Measurements from ENCODE around the gene CACNA1H. TPM values are rescaled to one million over a fixed set of nuclear protein-coding genes. Genes with fewer than 3 reads are reported as not detected.

The CACNA1H gene
- total RNA-seq, 3 donors from 2014 or later (not counting 1 experiment from before 2014, with no cell fraction given) = 1.1 to 1.5 (median 1.3) TPM

GRCh38 chr16:1216681-1217400, 63.9 kb downstream of the CACNA1H start:
- no peaks in the 10 kb centered on the region for H3K9me3 Mint-ChIP-seq
- no peak overlapping the region for H3K27ac Mint-ChIP-seq
- no peak overlapping the region for H3K4me3 ChIP-seq (ENCODE audit: low read length)
- H3K4me1 ChIP-seq (ENCODE audit: control insufficient read depth, insufficient read depth, low read length) = no peaks in the 10 kb centered on the region
- no peaks in the 10 kb centered on the region for H3K36me3 Mint-ChIP-seq
- no peak overlapping the region for H3K27ac ChIP-seq (ENCODE audit: low read length)
- H3K27me3 Mint-ChIP-seq (ENCODE audit: low read depth in 2 of 2) = no peaks in the 10 kb centered on the region
- no peaks in the 10 kb centered on the region for H3K9me3 ChIP-seq (ENCODE audit: control insufficient read depth, insufficient read depth, low read length)
- H3K4me1 Mint-ChIP-seq = peaks cover 0 to 4% of the 10 kb centered on the region in 2 donors
- H3K27me3 ChIP-seq (ENCODE audit: control insufficient read depth, insufficient read depth, low read length) = no peaks in the 10 kb centered on the region
- H3K36me3 ChIP-seq (ENCODE audit: control insufficient read depth, insufficient read depth, low read length) = no peaks in the 10 kb centered on the region
- intact Hi-C loops (cut with micrococcal nuclease) = no loop called here
- DNase-seq = no peak
- 90% methylated on average over 32 of the region's 32 CpGs for WGBS (ENCODE audit: insufficient coverage)
- TF ChIP-seq, protein P1, sequence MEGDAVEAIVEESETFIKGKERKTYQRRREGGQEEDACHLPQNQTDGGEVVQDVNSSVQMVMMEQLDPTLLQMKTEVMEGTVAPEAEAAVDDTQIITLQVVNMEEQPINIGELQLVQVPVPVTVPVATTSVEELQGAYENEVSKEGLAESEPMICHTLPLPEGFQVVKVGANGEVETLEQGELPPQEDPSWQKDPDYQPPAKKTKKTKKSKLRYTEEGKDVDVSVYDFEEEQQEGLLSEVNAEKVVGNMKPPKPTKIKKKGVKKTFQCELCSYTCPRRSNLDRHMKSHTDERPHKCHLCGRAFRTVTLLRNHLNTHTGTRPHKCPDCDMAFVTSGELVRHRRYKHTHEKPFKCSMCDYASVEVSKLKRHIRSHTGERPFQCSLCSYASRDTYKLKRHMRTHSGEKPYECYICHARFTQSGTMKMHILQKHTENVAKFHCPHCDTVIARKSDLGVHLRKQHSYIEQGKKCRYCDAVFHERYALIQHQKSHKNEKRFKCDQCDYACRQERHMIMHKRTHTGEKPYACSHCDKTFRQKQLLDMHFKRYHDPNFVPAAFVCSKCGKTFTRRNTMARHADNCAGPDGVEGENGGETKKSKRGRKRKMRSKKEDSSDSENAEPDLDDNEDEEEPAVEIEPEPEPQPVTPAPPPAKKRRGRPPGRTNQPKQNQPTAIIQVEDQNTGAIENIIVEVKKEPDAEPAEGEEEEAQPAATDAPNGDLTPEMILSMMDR (IDR thresholded peaks at IDR 0.05) = no peak
- no peak overlapping the region for H3K4me3 Mint-ChIP-seq
- ATAC-seq = no peak

GRCh38 chr16:1217526-1217925, 64.6 kb downstream of the CACNA1H start:
- intact Hi-C loops (cut with micrococcal nuclease) = no loop called here
- H3K27ac ChIP-seq (ENCODE audit: low read length) = no peak overlapping the region
- no peaks in the 10 kb centered on the region for H3K27me3 ChIP-seq (ENCODE audit: control insufficient read depth, insufficient read depth, low read length)
- no peaks in the 10 kb centered on the region for H3K27me3 Mint-ChIP-seq (ENCODE audit: low read depth in 2 of 2)
- H3K4me3 ChIP-seq (ENCODE audit: low read length) = no peak overlapping the region
- no peak overlapping the region for H3K4me3 Mint-ChIP-seq
- H3K9me3 ChIP-seq (ENCODE audit: control insufficient read depth, insufficient read depth, low read length) = no peaks in the 10 kb centered on the region
- TF ChIP-seq, protein P1 (IDR thresholded peaks at IDR 0.05) = no peak
- no peaks in the 10 kb centered on the region for H3K36me3 ChIP-seq (ENCODE audit: control insufficient read depth, insufficient read depth, low read length)
- WGBS (ENCODE audit: insufficient coverage) = 88% methylated on average over 24 of the region's 24 CpGs
- no peaks in the 10 kb centered on the region for H3K4me1 ChIP-seq (ENCODE audit: control insufficient read depth, insufficient read depth, low read length)
- H3K4me1 Mint-ChIP-seq = peaks cover 0 to 4% of the 10 kb centered on the region in 2 donors
- no peak overlapping the region for H3K27ac Mint-ChIP-seq
- H3K9me3 Mint-ChIP-seq = no peaks in the 10 kb centered on the region
- ATAC-seq (no peak), DNase-seq (no peak)
- H3K36me3 Mint-ChIP-seq = no peaks in the 10 kb centered on the region

- WGBS (ENCODE audit: insufficient coverage) = 89% methylated on average over 49 of the region's 49 CpGs
- H3K4me1 ChIP-seq (ENCODE audit: control insufficient read depth, insufficient read depth, low read length) = no peaks in the 10 kb centered on the region
- no peak for DNase-seq
- Mint-ChIP-seq H3K9me3 (no peaks in the 10 kb centered on the region), H3K27ac (no peak overlapping the region), H3K27me3 (ENCODE audit: low read depth in 2 of 2) (no peaks in the 10 kb centered on the region), H3K4me1 (peaks cover 0 to 4% of the 10 kb centered on the region in 2 donors), H3K4me3 (no peak overlapping the region), H3K36me3 (no peaks in the 10 kb centered on the region)
- intact Hi-C loops (cut with micrococcal nuclease) = no loop called here
- no peak for ATAC-seq
- H3K4me3 ChIP-seq (ENCODE audit: low read length) = no peak overlapping the region
- no peak overlapping the region for H3K27ac ChIP-seq (ENCODE audit: low read length)
- no peaks in the 10 kb centered on the region for H3K9me3 ChIP-seq (ENCODE audit: control insufficient read depth, insufficient read depth, low read length)
- no peaks in the 10 kb centered on the region for H3K27me3 ChIP-seq (ENCODE audit: control insufficient read depth, insufficient read depth, low read length)
- H3K36me3 ChIP-seq (ENCODE audit: control insufficient read depth, insufficient read depth, low read length) = no peaks in the 10 kb centered on the region
- TF ChIP-seq, protein P1 (IDR thresholded peaks at IDR 0.05) = no peak
These were observed 65.4 kb downstream of the CACNA1H start for GRCh38 chr16:1218061-1218929.

Measured in natural killer cell (primary cell).